H1 (cell line): ENCODE results near the gene ALPK3. TPM values are rescaled to one million over a fixed set of nuclear protein-coding genes. Genes with fewer than 3 reads are reported as not detected.

Experiments
- CTCF ChIA-PET: fragments of 300-600 bp; sonication (Branson Sonifier 250); formaldehyde crosslinking; loops from one replicate; lab custom pipeline; 2021; ENCODE audit not compliant: partially characterized antibody; lab: Charles Lee
- POLR2A ChIA-PET: fragments of 300-600 bp; sonication (Branson Sonifier 250); formaldehyde crosslinking; loops from one replicate; lab custom pipeline; 2021; ENCODE audit warnings: inconsistent platforms; ENCODE audit not compliant: partially characterized antibody; lab: Charles Lee
- DNase-seq, 2 experiments: peaks; one replicate each; pipeline versions ENCODE4 v3.0.0 to v3.0.0-alpha.2; 2010 to 2022; ENCODE audit warnings: low spot score in 2 of 2, low read depth in 1 of 2, mixed read lengths in 1 of 2
- FAIRE-seq: peaks from 2 replicates; lab custom pipeline; 2011; peaks lifted over from hg19 to GRCh38; lab: Jason Lieb, UNC
- H2AFZ ChIP-seq: 2 replicates; pipeline ENCODE4 v1.8.1; 2012; ENCODE audit warnings: low read length, inconsistent platforms
- H2AK5ac ChIP-seq: 2 replicates; pipeline ENCODE4 v1.6.1; 2013; ENCODE audit warnings: low read depth, low read length
- H2BK120ac ChIP-seq: replicated peaks from 2 replicates; pipeline ENCODE3; 2013; ENCODE audit warnings: low read depth, low read length, inconsistent platforms
- H2BK12ac ChIP-seq: 2 replicates; pipeline ENCODE4 v1.6.1; 2013; ENCODE audit warnings: low read depth, low read length
- H2BK15ac ChIP-seq: 2 replicates; pipeline ENCODE4 v1.6.1; 2013; ENCODE audit warnings: low read length
- H2BK20ac ChIP-seq: 2 replicates; pipeline ENCODE4 v1.6.1; 2013; ENCODE audit warnings: low read length
- H2BK5ac ChIP-seq: 2 replicates; pipeline ENCODE4 v1.6.1; 2013; ENCODE audit warnings: low read depth, low read length
- H3K14ac ChIP-seq: 2 replicates; pipeline ENCODE4 v1.6.1; 2013; ENCODE audit warnings: inconsistent platforms; ENCODE audit not compliant: insufficient read length
- H3K18ac ChIP-seq: 2 replicates; pipeline ENCODE4 v1.6.1; 2013; ENCODE audit warnings: low read length; ENCODE audit errors: extremely low read depth
- H3K23ac ChIP-seq: 2 replicates; pipeline ENCODE4 v1.6.1; 2013; ENCODE audit warnings: inconsistent platforms; ENCODE audit not compliant: insufficient read length
- H3K23me2 ChIP-seq: 2 replicates; pipeline ENCODE4 v1.6.1; 2013; ENCODE audit warnings: low read depth, low read length
- H3K27ac ChIP-seq: 2 replicates; pipeline ENCODE4 v1.6.1; 2011; ENCODE audit warnings: low read depth, low read length, inconsistent platforms
- H3K27me3 ChIP-seq, 4 experiments: replicated peaks in 1 of 4; 1 replicate in 1 of 4; 2 replicates in 3 of 4; pipeline versions ENCODE4 v1.6.1 to v1.8.1; 2011 to 2013; ENCODE audit warnings: low read length in 3 of 4, mild to moderate bottlenecking in 3 of 4, inconsistent platforms in 2 of 4, mixed read lengths in 2 of 4, moderate library complexity in 1 of 4; ENCODE audit not compliant: control insufficient read depth in 3 of 4, insufficient read depth in 3 of 4; ENCODE audit errors: extremely low read depth in 1 of 4
- H3K36me3 ChIP-seq, 4 experiments: 2 replicates each; pipeline versions ENCODE4 v1.6.1 to v1.8.1; 2011 to 2013; ENCODE audit warnings: mild to moderate bottlenecking in 4 of 4, low read length in 3 of 4, moderate library complexity in 2 of 4, control low read depth in 1 of 4, inconsistent platforms in 1 of 4; ENCODE audit not compliant: insufficient read depth in 4 of 4, control insufficient read depth in 2 of 4
- H3K4ac ChIP-seq: replicated peaks from 2 replicates; pipeline ENCODE3; 2013; ENCODE audit warnings: low read length, low read depth, mixed read lengths, inconsistent platforms; ENCODE audit not compliant: insufficient read length
- H3K4me1 ChIP-seq, 4 experiments: replicated peaks in 1 of 4; 1 replicate in 1 of 4; 2 replicates in 3 of 4; pipeline versions ENCODE4 v1.6.1 to v1.8.1; 2011 to 2013; ENCODE audit warnings: low read length in 3 of 4, inconsistent platforms in 2 of 4, mixed read lengths in 1 of 4; ENCODE audit not compliant: insufficient read depth in 4 of 4, control insufficient read depth in 3 of 4
- H3K4me2 ChIP-seq, 2 experiments: 2 replicates each; pipeline versions ENCODE4 v1.6.1 to v1.8.1; 2011 to 2013; ENCODE audit warnings: low read depth in 2 of 2, low read length in 2 of 2, control low read depth in 1 of 2, inconsistent platforms in 1 of 2, mild to moderate bottlenecking in 1 of 2; ENCODE audit not compliant: insufficient read depth in 1 of 2
- H3K4me3 ChIP-seq, 4 experiments: fragments of 200-600, 300-600 bp in 1 of 4; sonication (generic), shearing (Covaris generic), sonication (Bioruptor Twin) in 1 of 4; 2 replicates each; pipeline versions ENCODE4 v1.5.1 to v1.8.1; 2011 to 2016; ENCODE audit warnings: low read length in 4 of 4, low read depth in 3 of 4, control low read depth in 2 of 4, inconsistent platforms in 2 of 4, mild to moderate bottlenecking in 2 of 4, mixed read lengths in 1 of 4, moderate library complexity in 1 of 4; ENCODE audit not compliant: insufficient read depth in 2 of 4; ENCODE audit errors: extremely low read depth in 1 of 4
- H3K56ac ChIP-seq: replicated peaks from 2 replicates; pipeline ENCODE3; 2013; ENCODE audit warnings: low read depth, mild to moderate bottlenecking, mixed read lengths, low read length, inconsistent platforms; ENCODE audit not compliant: insufficient read length
- H3K79me1 ChIP-seq: 2 replicates; pipeline ENCODE4 v1.6.1; 2013; ENCODE audit warnings: low read depth, low read length, control low read depth
- H3K79me2 ChIP-seq, 2 experiments: 2 replicates each; pipeline versions ENCODE4 v1.6.1 to v1.8.1; 2012 to 2013; ENCODE audit warnings: low read length in 2 of 2, mild to moderate bottlenecking in 2 of 2, inconsistent platforms in 1 of 2; ENCODE audit not compliant: insufficient read depth in 2 of 2, control insufficient read depth in 1 of 2
- H3K9ac ChIP-seq, 4 experiments: replicated peaks in 1 of 4; 1 replicate in 1 of 4; 2 replicates in 3 of 4; pipeline versions ENCODE4 v1.6.1 to v1.8.1; 2011 to 2013; ENCODE audit warnings: low read depth in 3 of 4, low read length in 3 of 4, control low read depth in 2 of 4, mild to moderate bottlenecking in 2 of 4, moderate library complexity in 2 of 4, inconsistent platforms in 1 of 4; ENCODE audit errors: extremely low read depth in 1 of 4
- H3K9me3 ChIP-seq, 2 experiments: 2 replicates each; pipeline versions ENCODE4 v1.6.1 to v1.8.1; 2012 to 2013; ENCODE audit warnings: mild to moderate bottlenecking in 2 of 2, moderate library complexity in 2 of 2, control low read depth in 1 of 2, inconsistent platforms in 1 of 2, low read depth in 1 of 2, low read length in 1 of 2, mixed read lengths in 1 of 2; ENCODE audit not compliant: insufficient read depth in 2 of 2
- H4K20me1 ChIP-seq, 2 experiments: replicated peaks in 1 of 2; 2 replicates each; pipeline versions ENCODE3 to v1.8.1; 2011 to 2013; ENCODE audit warnings: inconsistent platforms in 2 of 2, low read length in 2 of 2, mild to moderate bottlenecking in 1 of 2; ENCODE audit not compliant: insufficient read depth in 2 of 2, control insufficient read depth in 1 of 2
- H4K5ac ChIP-seq: 2 replicates; pipeline ENCODE4 v1.6.1; 2013; ENCODE audit warnings: low read length, low read depth, mixed read lengths, inconsistent platforms; ENCODE audit not compliant: insufficient read length
- H4K8ac ChIP-seq: 2 replicates; pipeline ENCODE4 v1.8.0; 2013; ENCODE audit warnings: mild to moderate bottlenecking, moderate library complexity, low read length, inconsistent platforms; ENCODE audit not compliant: insufficient read depth; ENCODE audit errors: extremely low read depth
- H4K91ac ChIP-seq: replicated peaks from 2 replicates; pipeline ENCODE3; 2013; ENCODE audit warnings: low read length, mixed read lengths, inconsistent platforms; ENCODE audit not compliant: insufficient read length
- KDM4A ChIP-seq: IDR thresholded peaks from one replicate; pipeline ENCODE4 v1.7.1; 2012; ENCODE audit warnings: low read depth, mild to moderate bottlenecking, moderate library complexity, low read length, inconsistent platforms; ENCODE audit not compliant: severe bottlenecking
- SIX5 ChIP-seq: IDR thresholded peaks from 2 replicates; pipeline ENCODE4 v1.6.1; 2011; ENCODE audit warnings: mild to moderate bottlenecking, low read depth, low read length
- USF2 ChIP-seq: IDR thresholded peaks from 2 replicates; pipeline ENCODE4 v1.6.1; 2011; ENCODE audit warnings: low read length, improper control_type of control experiment
- polyA plus RNA-seq, 7 experiments: library from polyadenylated mRNA; depleted of rRNA in 3 of 7; stranded (reverse) in 5 of 7; unstranded in 2 of 7; fragments of >200 nt in 5 of 7; fragments of 200-250 nt in 2 of 7; gene quantifications; 1 replicate in 5 of 7; 2 replicates in 1 of 7; 4 replicates in 1 of 7; pipeline versions ENCODE4 v1.2.1 to v1.2.3, GENCODE V29; 2011 to 2013; ENCODE audit warnings: missing spikeins in 2 of 7, mixed read lengths in 2 of 7
- total RNA-seq: library from RNA; stranded (reverse); fragmentation: NEBNext Ultra II Directional; extraction: Animal tissue kit (Norgen Biotek cat#: 25700); gene quantifications from 2 replicates; pipeline ENCODE4 v1.2.1, GENCODE V29; 2021

The ALPK3 gene
- total and polyA plus RNA-seq, 2 of the 8 experiments (the other 6 are each of a cell fraction or from before 2014, with no cell fraction given), result 4.4 to 19.2 TPM

- Histone ChIP-seq H2AFZ (no peak overlapping the region), H3K9me3 (no peaks in the 10 kb centered on the region), H3K14ac (no peak overlapping the region), H3K23me2 (no peaks in the 10 kb centered on the region), H2AK5ac (no peak overlapping the region), H2BK120ac (no peak overlapping the region), H3K18ac (no peak overlapping the region), H2BK15ac (no peak overlapping the region), H2BK20ac (no peak overlapping the region), H3K23ac (no peak overlapping the region), H3K79me2 (no peaks in the 10 kb centered on the region), H2BK5ac (no peak overlapping the region), H3K56ac (no peak overlapping the region), H3K27me3 (peaks cover 0 to 3% (median 0%) of the 10 kb centered on the region in 4 experiments; a peak in 2 of 7 replicates), H3K79me1 (no peaks in the 10 kb centered on the region), H4K5ac (no peak overlapping the region), H3K4ac (no peak overlapping the region), H3K27ac (no peak overlapping the region), H3K4me1 (peaks cover 0 to 3% (median 2%) of the 10 kb centered on the region in 4 experiments; a peak in 4 of 7 replicates), H3K4me3 (no peak overlapping the region), H3K9ac (no peak overlapping the region), H3K4me2 (no peak overlapping the region), H2BK12ac (no peak overlapping the region), H4K8ac (no peak overlapping the region), H3K36me3 (no peaks in the 10 kb centered on the region), H4K91ac (no peak overlapping the region), H4K20me1 (no peaks in the 10 kb centered on the region)
- ChIA-PET CTCF (interaction anchor here (1.4 to 1.9 kb wide), 4 partner anchors 12 to 213 kb away, joined by 3 to 6 read pairs (median 4); no protein-coding TSS in a partner anchor), POLR2A (interaction anchor here (0.7 to 2.4 kb wide), 2 partner anchors 10 to 47 kb away, joined by 3 to 11 read pairs; no protein-coding TSS in a partner anchor)
- no peak for FAIRE-seq
- no peak for DNase-seq
- TF ChIP-seq KDM4A, result no peak
- TF ChIP-seq SIX5, result no peak
- no peak for TF ChIP-seq USF2
Observed at GRCh38 chr15:84811828-84812227, 5.3 kb upstream of the ALPK3 start.
